G401 (cell line): Measurements from ENCODE around the gene CRACR2B. TPM values are rescaled to one million over a fixed set of nuclear protein-coding genes. Genes with fewer than 3 reads are reported as not detected.
A peak's percentile ranks its signal among the peaks of the same experiment; 100 is the strongest.

Experiments
- DNase-seq: peaks from one replicate; pipeline ENCODE4 v3.0.0-alpha.2; 2015; ENCODE audit warnings: low spot score
- in situ Hi-C: cut with HindIII; loops from 2 replicates; pipeline ENCODE4 v1.10.0; 2016; ENCODE audit warnings: low sequenced_read_pairs, mixed read lengths
- total RNA-seq: library from RNA; depleted of rRNA; stranded (reverse); fragments of >200 nt; shearing (Covaris generic); gene quantifications from 2 replicates; pipeline ENCODE4 v1.2.3, GENCODE V29; 2014; rRNA removed

The CRACR2B gene
- total RNA-seq, 1 experiment from 2014 or later = 28.3 TPM

DNA sequence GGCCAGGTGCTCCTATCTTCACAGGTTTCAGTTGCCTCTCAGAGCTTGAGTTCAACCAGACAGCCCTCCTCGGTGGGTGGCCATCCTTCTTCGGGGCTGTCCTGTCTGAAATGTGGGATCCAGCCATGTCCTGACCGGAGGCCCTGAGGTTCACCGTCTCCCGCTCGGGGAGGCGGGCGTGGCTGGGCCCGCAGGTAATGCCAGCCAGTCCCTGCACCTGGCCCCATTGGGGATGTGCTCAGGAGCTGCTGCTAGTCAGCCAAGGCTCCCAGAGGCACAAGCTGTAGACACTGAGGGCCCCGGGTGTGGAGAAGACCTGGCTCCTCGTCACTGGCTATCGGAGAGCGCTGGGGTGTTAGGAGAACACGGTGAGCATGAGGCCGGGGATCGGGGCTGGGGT lies 47.5 kb downstream of the CRACR2B start:
- in situ Hi-C loops = no loop called here
- no peak for DNase-seq

DNA sequence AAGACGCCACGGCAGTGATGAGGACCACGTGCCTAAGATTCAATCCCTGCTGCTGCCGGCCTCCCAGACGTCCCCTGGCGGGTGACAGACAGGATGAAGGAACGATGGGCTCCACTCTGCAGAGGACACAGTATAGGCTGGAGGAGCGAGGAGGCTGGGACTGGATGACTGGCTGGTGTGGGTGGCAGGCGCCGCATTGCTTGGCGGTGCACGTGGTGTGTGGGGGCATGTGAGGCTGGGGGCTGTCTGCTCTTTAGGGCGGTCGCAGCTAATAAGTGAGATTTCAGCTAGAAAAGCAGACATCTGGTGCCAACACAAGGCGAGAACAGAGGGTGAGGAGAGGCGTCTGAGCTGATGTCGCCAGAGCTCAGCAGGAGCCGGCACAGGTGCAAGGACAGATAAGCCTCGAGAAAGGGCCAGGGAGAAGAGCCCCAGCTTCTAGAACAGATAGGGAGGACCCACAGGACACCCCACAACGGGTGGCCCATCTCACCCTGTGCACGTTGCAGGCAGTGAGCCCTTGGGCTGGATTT lies 48.1 kb downstream of the CRACR2B start:
- in situ Hi-C loops = no loop called here
- DNase-seq = no peak

DNA sequence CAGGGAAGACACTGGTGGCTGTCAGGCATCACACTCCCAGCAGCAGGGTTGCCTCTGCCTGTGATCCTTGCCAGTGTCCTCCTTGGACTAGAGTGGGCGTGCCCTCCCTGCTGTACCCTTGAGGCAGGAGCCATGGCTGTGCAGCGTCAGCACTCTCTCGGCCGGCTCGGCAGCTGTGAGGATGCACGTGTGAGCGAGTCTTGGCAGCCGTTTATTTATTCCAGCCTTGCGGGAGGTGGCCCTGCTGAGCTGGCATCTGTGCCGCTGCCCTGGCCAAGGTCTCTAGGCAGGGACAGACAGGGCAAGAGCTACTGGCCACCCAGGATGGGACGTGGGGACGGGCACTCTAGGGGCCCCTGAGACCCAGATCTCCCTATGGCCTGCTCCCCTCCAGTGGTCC lies 48.8 kb downstream of the CRACR2B start:
- in situ Hi-C loops = no loop called here

GRCh38 chr11:877565-877964 lies 49.8 kb downstream of the CRACR2B start:
- DNase-seq = no peak
- in situ Hi-C loops = no loop called here

More for the DNA sequence above, 48.8 kb downstream of the CRACR2B start:
- DNase-seq = peak; percentile 91

- in situ Hi-C loops = no loop called here
- no peak for DNase-seq
These were observed 52.7 kb downstream of the CRACR2B start for GRCh38 chr11:880447-880846.

Other genes with a start within 250 kb of the CRACR2B start
- 1.1 and 3.6 TPM in 2 replicates for gene IRF7, start 212.0 kb upstream of the CRACR2B start, total RNA-seq
- not detected in 2 replicates for gene CDHR5, start 203.0 kb upstream of the CRACR2B start, total RNA-seq
- gene SCT, start 200.7 kb upstream of the CRACR2B start, total RNA-seq = not detected in 2 replicates
- not detected in 2 replicates for gene DRD4, start 190.7 kb upstream of the CRACR2B start, total RNA-seq
- gene DEAF1, start 132.7 kb upstream of the CRACR2B start, total RNA-seq = 70.5 and 73.2 TPM in 2 replicates
- 14.8 and 19.8 TPM in 2 replicates for gene TMEM80, start 132.1 kb upstream of the CRACR2B start, total RNA-seq
- gene EPS8L2, start 121.7 kb upstream of the CRACR2B start, total RNA-seq = 18.2 and 27.9 TPM in 2 replicates
- gene TALDO1, start 80.5 kb upstream of the CRACR2B start, total RNA-seq = 201 and 229 TPM in 2 replicates
- 56.6 and 63.4 TPM in 2 replicates for gene GATD1, start 50.4 kb upstream of the CRACR2B start, total RNA-seq
- 0.74 and 0.95 TPM in 2 replicates for gene CEND1, start 37.8 kb upstream of the CRACR2B start, total RNA-seq
- 48.2 and 76.5 TPM in 2 replicates for gene SLC25A22, start 29.6 kb upstream of the CRACR2B start, total RNA-seq
- gene PIDD1, start 22.7 kb upstream of the CRACR2B start, total RNA-seq = 25.5 and 29.5 TPM in 2 replicates
- gene RPLP2, start 18.0 kb upstream of the CRACR2B start, total RNA-seq = 411 and 422 TPM in 2 replicates
- gene PNPLA2, start 9.0 kb upstream of the CRACR2B start, total RNA-seq = 8.2 and 10.3 TPM in 2 replicates
- gene CD151, start 5.0 kb downstream of the CRACR2B start, total RNA-seq = 179 and 226 TPM in 2 replicates
- gene POLR2L, start 14.6 kb downstream of the CRACR2B start, total RNA-seq = 139 and 191 TPM in 2 replicates
- 182 and 224 TPM in 2 replicates for gene TSPAN4, start 14.9 kb downstream of the CRACR2B start, total RNA-seq
- 64.2 and 83.4 TPM in 2 replicates for gene CHID1, start 82.9 kb downstream of the CRACR2B start, total RNA-seq
- gene AP2A2, start 98.0 kb downstream of the CRACR2B start, total RNA-seq = 47.5 and 57.1 TPM in 2 replicates
- gene MUC6, start 208.8 kb downstream of the CRACR2B start, total RNA-seq = not detected in 2 replicates
- not detected in 2 replicates for gene MUC2, start 247.0 kb downstream of the CRACR2B start, total RNA-seq